ENCODE measurements around the gene LCP2. TPM values are rescaled to one million over a fixed set of nuclear protein-coding genes. Genes with fewer than 3 reads are reported as not detected.

The LCP2 gene
- total and polyA plus RNA-seq, 10 of the 15 experiments (the other 5 are each of a cell fraction or from before 2014, with no cell fraction given) = 8.0 to 50.5 (median 20.6) TPM

GRCh38 chr5:170333161-170333910 lies 35.8 kb upstream of the LCP2 start (continued):
- TF ChIP-seq ZSCAN29 (IDR thresholded peaks at IDR 0.05) (no peak), HDAC6 (IDR thresholded peaks at IDR 0.05; ENCODE audit: unreplicated experiment) (no peak), SIX5 (IDR thresholded peaks at IDR 0.05; ENCODE audit: low read depth, low read length, severe bottlenecking) (no peak), KDM1A (IDR thresholded peaks at IDR 0.05; ENCODE audit: borderline replicate concordance) (no peak), CBX5 (IDR thresholded peaks at IDR 0.05; ENCODE audit: low read depth) (no peak), NR2C2 (IDR thresholded peaks at IDR 0.05; ENCODE audit: borderline replicate concordance, control insufficient read depth, insufficient read length, low read depth) (no peak), ETV6 (conservative IDR thresholded peaks at IDR 0.05 in 1 of 2, IDR thresholded peaks at IDR 0.05 in 1 of 2; ENCODE audit: borderline replicate concordance in 1 of 2, low read depth in 1 of 2) (peak in 1 of 2 experiments; percentile 58; a peak in 2 of 4 replicates), WRNIP1 (IDR thresholded peaks at IDR 0.05; ENCODE audit: borderline replicate concordance, low read depth, low read length) (no peak), RAD21 (IDR thresholded peaks at IDR 0.05; ENCODE audit: insufficient read depth, low read depth, low read length) (0 out of 2 replicates have a peak, but pooled peaks have one; percentile 4), BMI1 (IDR thresholded peaks at IDR 0.05; ENCODE audit: borderline replicate concordance) (no peak), POLR2A (IDR thresholded peaks at IDR 0.05; ENCODE audit: low read depth, low read length) (no peak), NR2C1 (IDR thresholded peaks at IDR 0.05) (no peak), SREBF1 (IDR thresholded peaks at IDR 0.05; ENCODE audit: low read length) (no peak), RUNX3 (IDR thresholded peaks at IDR 0.05; ENCODE audit: low read length) (peak; percentile 93), E4F1 (IDR thresholded peaks at IDR 0.05; ENCODE audit: borderline replicate concordance, partially characterized antibody) (no peak), ZNF217 (IDR thresholded peaks at IDR 0.05) (0 out of 2 replicates have a peak, but pooled peaks have one; percentile 37), HDGF (IDR thresholded peaks at IDR 0.05) (no peak), SRF (IDR thresholded peaks at IDR 0.05; ENCODE audit: low read depth in 2 of 2, low read length in 2 of 2) (no peak), POU2F2 (IDR thresholded peaks at IDR 0.05; ENCODE audit: borderline replicate concordance, low read depth, low read length) (no peak), NRF1 (conservative IDR thresholded peaks at IDR 0.05; ENCODE audit: low read depth, low read length) (no peak), NR2F1 (conservative IDR thresholded peaks at IDR 0.05) (no peak), NFXL1 (IDR thresholded peaks at IDR 0.05; ENCODE audit: borderline replicate concordance) (no peak)
- TF ChIP-seq, protein P1, sequence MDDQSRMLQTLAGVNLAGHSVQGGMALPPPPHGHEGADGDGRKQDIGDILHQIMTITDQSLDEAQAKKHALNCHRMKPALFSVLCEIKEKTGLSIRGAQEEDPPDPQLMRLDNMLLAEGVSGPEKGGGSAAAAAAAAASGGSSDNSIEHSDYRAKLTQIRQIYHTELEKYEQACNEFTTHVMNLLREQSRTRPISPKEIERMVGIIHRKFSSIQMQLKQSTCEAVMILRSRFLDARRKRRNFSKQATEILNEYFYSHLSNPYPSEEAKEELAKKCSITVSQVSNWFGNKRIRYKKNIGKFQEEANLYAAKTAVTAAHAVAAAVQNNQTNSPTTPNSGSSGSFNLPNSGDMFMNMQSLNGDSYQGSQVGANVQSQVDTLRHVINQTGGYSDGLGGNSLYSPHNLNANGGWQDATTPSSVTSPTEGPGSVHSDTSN (IDR thresholded peaks at IDR 0.05; ENCODE audit: insufficient replicate concordance, low read depth, low read length) = no peak
- TF ChIP-seq, protein P2, sequence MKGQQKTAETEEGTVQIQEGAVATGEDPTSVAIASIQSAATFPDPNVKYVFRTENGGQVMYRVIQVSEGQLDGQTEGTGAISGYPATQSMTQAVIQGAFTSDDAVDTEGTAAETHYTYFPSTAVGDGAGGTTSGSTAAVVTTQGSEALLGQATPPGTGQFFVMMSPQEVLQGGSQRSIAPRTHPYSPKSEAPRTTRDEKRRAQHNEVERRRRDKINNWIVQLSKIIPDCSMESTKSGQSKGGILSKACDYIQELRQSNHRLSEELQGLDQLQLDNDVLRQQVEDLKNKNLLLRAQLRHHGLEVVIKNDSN (IDR thresholded peaks at IDR 0.05; ENCODE audit: borderline replicate concordance, extremely low read length, insufficient read depth, low read depth, low read length) = no peak
